EL (cell line): ENCODE data around the gene EXOG.

Experiments
- DNase-seq: peaks from one replicate; pipeline ENCODE4 v3.0.0-alpha.2; 2016

Gene EXOG

DNA sequence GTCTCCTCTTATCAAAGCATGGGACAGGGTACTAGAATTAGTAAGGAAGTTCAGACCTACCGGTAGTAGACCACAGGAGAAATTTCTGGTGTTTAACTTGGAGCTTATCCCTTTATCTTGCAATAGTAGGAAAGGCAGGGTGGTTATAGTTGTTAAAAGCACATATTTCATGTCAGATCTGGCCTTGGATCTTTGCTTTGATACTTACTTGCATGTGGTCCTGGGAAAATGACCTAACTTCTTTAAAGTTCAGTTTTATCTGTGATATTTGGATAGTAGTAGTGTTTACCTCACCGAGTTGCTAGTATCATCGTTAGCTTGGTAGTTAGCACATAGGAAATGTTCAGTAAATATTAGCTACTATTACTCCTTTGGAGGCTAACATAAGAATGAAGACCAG lies 15.4 kb downstream of the EXOG start:
- no peak for DNase-seq

DNA sequence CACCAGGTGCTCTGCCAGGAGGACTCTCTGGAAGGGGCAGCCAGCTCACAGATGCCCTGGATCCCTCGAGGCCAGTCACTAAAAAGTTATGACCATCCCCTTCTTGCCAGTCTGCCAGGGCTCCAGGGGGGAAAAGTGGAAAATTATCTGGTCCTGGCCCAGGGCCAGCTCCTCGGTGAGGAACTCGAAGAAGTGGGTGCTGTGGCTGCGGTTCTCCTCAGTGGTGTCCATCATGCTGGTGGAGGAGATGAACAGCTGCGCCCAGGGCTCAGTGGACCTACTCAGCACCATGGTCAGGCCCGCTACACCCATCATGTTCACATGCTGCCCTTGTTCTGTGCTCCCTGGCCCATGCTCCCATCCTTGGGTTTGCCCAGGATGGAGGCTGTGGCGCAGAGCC lies 19.2 kb downstream of the EXOG start:
- no peak for DNase-seq

DNA sequence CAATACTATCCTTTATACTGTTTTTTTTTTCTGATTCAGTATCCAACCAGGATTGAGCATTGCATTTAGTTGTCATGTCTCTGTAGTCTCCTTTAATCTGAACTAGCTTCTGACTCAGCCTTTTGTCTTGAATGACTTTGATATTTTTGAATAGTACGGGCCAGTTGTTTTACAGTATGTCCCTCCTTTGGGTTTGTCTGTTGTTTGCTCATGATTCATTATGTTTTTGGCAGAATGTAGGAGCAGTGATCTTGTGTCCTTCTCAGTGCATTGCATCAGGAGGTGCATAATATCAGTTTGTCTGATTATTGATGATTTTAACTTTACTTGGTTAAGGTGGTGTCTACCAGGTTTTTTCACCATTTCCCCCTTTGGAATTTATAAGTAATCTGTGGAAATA lies 20.5 kb downstream of the EXOG start:
- DNase-seq: no peak

DNA sequence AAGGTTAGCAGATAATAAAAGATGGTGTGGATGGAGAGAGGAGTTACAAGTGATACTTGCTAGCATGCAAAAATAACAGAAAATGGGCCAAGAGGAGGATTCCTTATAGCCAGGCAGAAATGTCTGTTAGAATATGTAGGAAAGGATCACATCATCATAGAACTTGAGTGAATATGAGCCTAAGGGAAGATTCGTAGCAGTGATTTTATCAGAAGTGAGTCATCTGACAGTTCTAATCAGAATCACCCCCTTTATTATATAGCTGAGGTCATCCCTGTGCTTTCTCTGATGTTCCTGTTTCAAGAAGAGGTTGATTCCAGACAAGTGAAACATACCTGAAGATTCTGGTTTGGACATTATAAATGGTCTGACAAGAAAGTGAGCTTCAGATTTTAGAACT lies 22.9 kb downstream of the EXOG start:
- peak; percentile 82 for DNase-seq

DNA sequence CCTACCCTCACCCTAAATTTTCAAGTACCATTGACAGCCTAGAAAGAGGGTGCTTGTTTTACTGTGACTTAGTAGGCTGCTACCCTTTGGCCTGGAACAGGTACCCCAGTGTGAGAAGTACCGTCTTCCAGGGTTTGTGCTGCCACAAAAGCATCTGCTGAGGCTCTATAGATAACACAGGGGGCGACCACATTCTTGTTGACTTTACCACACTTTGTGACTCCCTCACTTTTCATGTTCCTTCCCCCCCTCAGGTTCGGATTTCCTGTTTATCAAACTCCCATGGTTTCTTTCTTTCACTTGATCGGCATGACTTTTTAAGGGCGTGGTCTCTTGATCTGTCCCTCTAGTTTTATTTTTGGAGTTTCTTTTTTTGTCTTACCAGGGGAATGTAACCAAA lies 23.5 kb downstream of the EXOG start:
- no peak for DNase-seq

DNA sequence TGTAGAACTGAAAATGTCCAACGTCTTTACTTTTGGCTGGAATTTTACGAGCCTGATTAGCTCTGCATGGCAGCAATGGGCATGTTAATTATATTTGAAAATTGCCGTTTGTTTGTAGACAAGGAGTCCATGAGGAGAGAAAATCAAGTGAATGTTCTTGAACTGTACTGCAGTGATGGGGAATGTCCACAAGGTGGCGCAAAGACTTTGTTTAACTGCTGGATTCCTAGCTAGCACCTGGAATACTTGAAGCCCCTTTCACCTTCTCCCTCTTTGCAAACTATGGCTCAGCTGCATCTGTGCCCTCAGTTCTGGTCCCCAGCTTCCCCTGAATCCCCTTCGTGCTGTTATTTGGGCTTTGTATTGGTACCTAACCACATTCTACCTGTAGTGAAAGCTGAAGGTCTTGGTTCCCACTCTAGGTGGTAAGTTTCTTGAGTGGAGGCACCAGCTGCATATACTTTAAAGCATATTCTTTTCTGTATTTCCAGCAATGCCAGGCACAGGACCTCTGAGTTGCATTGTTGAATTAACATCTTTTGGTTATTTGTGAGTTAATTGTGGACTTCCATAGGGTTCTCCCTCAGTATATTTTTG lies 25.3 kb downstream of the EXOG start:
- peak; percentile 65 for DNase-seq

DNA sequence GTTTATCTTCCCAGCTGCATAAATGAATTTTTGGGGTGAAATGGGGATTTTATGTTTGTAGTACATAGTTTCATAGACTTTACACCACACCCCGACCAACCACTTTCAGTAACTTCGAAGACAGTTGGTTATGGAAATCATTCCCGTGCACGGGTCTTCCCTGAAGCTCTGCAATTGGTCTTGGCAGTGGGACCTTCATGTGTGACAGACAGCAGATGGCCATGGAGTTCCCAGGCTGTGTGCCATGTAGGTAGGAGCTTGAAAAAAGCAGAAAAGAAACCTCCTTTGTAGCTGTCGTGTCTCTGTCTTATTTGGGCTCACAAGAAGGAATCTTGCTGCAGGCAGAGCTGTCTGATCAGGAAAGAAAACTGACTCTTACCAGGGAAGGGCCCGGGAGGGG lies 25.9 kb downstream of the EXOG start:
- DNase-seq: no peak

DNA sequence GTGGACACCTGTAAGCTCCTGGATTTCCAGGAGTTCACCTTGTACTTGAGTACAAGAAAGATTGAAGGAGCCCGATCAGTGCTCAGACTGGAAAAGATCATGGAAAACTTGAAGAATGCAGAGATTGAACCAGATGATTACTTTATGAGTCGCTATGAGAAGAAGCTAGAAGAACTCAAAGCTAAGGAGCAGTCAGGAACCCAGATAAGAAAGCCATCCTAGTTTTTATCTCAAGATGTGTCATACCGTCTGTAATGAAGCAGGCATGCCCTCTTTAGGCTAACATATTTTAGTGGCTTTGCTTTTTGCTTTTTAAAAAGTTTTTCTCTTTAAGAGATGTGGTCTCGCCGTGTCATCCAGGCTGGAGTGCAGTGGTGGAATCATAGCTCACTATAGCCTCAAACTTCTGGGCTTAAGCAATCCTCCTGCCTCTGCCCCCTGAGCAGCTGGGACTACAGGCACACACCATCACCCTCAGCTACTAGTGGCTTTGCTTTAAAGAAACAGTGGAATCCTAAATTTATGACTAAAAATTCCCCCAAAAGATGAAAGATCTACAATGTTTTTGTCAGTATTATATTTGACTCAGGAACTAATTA lies 28.1 kb downstream of the EXOG start:
- DNase-seq: peak; percentile 44

DNA sequence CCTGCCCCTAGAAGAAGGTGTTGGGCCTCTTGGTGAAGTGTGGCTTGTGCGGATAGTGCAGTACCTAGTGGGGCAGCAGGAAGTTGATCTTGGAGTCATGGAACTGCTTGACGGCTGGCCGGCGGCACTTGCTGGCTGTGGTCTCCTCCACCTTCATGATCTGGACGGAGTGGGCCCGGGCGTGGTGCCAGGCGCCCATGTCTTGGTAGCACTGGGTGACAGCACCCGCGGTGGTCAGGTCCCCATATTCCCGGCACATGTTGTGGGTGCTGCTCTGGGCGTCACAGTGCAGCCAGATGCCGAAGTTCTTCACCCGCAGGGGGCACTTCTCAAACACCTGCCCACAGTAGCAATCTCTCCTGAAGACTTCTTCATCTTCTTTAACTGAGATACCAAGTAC lies 30.7 kb downstream of the EXOG start:
- DNase-seq: no peak

DNA sequence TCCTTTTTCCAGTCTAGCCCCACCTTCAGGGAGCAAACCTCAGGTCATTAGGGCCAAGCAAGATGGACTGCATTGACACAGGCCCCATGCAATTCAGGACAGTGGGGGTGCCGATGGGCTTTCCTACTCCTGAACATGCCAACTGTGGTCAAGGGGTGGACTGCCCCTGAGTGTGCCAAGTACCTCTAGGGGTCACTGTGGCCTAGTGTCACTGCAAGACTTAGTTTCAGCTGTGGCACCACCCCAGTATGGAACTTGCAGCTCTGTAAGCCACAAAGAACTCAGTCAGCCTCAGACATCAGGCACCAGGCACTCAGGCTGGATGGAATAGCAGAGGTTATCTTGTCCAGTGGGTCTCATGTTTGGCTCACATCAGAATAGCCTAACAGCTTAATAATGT lies 32.3 kb downstream of the EXOG start:
- no peak for DNase-seq

DNA sequence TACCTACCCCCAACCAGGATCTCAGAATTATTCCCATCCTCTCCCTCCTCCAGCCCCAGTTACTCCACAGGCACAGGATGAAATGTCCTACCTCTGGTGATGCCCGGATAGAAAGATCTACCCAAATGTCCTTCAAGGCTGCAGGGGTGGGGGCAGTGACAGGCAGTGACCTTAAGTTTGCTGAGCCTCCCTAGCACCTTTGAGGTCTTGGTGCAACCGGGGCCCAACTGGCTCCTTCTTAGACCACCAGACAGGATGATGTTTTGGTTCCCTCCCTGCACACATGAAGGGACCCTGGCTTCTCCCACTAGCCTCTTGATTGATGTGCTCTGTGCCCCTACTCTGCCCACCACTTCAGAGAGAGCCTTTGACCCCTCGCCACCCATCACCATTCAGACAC lies 36.4 kb downstream of the EXOG start:
- no peak for DNase-seq

DNA sequence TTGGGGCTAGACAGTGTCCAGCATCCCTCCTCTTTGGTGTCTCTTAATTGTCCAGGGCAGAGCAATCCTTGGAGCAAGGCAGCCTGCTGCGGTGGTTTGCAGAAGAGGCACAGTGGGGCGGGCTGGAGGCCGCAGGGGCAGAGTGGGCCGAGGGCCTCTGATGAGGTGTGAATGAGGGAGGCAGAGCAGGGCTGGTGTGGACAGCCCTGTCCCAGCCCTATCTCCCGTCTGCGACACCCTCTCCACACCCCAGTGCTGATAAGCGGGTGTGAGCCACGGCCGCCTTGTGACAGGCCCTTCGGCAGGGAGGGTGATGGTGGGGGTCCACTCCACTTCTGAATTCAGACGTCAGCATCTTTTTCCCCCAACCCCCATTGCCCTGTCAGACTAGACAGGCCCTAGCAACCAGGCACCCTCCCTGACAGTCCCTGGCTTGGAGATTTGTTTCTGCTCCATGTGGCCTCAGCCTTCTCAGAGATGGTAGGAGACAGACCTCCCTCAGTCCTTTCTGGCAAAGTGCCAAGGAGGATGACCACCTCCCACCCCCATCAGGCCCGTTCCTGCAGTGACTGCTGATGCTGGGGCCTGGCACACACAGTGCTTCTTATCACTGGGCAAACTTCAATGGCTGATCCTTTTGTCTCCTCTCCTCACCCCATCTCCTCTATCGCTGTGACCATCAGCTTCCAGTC lies 37.3 kb downstream of the EXOG start:
- no peak for DNase-seq

DNA sequence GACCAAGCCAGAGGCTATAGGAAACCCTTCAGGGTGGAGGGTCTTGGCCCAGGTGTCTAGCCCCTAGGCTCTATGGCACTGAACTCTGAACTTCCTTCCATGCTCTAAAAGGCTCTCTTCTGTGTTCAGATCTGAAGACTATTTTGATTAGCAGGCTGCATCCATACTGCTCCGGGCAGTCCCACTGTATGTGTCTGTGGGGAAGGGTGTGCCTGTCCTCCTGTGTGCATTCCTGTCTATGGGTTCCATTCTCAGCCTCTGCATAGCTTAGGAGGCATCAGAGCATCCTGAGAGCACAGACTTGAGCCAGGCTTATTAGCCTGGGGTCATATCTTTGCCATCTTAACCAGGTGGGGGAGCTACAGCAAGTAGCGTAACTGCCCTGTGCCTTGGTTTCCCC lies 38.0 kb downstream of the EXOG start:
- no peak for DNase-seq

DNA sequence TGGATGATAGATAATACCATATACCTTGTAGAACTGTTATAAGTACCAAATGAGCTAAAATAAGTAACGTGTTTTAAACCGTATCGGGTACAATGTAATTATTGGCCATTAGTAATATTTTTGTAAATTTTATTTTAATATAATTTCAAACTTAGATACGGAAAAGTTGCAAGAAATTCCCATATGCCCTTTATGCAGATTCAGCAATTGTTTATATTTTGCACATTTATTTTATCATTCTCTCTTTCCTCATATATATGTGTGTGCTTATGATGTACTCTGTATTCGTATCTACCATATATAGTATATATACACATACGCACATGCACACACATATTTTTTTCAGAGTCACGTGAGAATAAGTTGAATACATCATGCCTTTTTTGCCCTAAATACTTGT lies 38.5 kb downstream of the EXOG start:
- no peak for DNase-seq

DNA sequence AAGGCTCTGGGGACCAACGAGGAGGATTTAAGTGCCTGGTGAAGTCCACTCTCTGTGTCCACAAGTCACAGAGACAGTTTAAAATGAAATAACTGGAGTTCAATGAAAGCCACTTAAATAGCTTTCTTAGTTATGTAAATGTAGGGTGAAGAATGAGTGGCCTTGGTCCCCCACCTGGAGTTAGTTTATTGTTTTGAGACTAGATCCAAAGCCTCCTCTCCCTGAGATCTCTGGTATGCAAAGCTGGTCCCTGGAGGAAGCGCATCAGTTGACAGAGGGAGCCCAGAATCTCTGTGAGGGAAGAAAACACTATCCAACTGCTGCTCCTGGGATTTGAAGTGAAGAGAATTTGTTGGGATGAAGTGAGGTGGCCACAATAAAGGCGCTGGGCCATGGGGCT lies 40.5 kb downstream of the EXOG start:
- no peak for DNase-seq

DNA sequence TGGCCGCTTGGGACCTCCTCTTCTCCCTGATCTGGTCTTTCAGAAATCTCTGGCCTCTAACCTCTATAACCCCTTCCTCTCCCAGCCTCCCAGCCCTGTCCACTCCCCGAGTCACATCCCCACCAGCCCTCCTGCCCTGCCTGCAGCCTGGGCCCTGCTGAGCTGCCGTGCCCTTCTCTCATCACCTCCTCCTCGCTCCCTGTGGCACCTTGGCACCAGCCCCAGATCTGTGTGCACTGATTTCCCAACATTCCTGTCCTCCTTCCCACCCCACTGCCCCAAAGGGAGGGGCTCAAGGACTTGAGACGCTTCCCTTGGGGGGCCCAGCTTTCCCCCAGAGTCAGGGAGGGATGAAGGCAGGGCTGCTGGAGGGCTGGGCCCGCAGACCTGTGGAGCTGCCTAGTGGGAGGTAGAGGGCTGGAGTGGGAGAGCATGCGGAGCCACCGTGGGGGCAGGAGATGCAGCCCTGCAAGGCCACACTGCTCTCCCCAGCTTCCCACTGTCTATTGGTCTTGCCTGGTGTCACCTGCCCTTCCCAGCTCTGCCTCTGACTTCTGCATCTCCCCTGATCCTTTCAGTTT lies 42.7 kb downstream of the EXOG start:
- DNase-seq: no peak

DNA sequence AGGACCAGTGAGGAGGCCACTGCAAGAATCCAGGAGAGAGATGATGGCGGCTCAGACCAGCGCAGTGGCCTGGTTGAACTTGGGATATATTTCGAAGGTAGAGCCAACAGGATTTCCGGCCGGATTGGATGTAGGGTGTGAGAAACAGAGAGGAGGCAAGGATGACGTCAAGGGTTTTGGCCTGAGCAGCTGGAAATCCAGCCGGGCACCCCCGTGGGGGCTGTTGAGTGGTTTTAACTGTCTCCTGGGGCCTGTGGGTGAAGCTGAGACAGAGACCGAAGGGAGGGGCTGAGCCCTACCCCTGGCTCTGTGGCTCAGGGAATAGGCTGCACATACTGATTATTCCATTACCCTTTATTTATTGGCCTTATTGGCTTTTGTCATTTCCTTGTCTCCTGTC lies 45.7 kb downstream of the EXOG start:
- DNase-seq: no peak

DNA sequence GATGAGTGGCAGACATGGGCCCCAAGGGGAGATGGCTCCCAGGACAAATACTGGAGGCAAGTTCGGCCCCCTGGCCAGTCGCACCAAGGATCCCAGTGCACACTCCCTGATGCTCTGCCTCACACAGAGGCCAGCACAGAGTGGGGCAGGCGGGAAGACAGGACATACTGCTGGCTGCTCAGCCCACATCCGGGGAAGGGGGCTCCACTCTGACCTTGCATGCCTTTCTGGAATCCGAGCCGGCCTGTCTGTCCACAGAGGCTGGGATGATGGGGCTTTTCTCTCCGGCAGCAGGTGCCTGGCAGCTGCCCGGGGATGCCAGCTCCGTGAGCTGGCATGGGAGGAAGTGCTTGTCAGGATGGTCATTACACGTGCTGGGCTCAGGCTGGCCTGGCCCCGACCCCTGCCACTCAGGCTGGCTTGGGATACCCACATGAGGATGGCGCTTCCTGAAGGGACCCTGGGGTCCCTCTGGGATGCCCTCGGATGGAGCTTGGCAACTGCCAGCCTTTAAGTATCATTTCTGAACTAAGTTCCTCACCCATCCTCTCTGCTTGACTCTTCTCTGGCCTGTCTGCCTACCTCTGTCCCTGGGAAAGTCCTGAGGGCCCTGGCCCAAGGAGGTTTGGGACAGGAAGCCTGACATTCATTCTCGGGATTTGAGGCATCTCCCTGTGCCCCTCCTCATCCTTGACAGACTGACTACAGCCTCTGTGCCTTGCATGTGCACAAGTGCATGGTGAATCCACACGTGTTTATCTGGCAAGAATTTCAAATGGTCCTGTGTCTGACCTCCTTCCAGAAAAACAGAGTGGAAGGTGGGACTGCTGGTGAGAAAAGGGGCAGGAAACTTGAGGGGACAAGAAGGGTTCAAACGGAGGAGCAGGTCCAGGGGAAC lies 46.5 kb downstream of the EXOG start:
- peak; percentile 59 for DNase-seq

DNA sequence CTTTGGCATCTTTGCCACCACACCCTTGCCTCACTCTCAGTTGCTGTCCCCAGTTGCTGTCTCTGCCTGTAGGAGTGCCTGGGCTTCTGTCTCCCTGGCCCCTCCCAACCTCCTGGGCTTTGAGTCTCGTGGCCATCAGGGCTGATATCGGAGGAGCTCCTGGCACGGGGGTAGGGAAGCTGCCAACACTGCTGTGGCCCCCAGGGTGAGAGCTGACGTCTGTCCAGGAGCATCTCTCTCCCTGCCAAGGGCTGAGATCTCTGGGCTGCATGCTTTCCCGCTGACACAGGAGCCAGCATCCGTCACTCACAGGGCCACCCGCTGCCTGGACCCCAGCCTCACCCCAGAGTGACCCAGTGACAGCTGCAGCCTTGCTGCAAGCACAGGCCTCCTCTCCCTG lies 47.4 kb downstream of the EXOG start:
- DNase-seq: no peak

DNA sequence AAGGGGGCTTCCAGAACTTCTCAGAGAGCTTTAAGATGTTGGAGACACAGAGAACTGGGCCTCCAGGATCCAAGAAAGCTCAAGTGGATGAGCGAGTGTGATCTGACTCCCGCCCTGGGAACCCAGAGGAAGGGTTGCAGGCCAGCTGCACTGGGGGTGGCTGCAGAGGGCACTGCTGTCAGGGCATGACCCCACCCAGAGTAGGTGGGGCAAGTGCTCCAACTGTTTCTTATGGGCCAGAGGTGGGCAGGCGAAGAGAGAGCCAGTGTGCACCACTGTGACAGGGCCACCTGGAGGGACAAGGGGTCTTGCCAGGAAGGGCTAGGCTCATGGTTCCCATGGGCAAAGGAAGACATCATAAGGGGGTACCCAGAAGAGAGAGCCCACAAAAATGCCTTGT lies 48.8 kb downstream of the EXOG start:
- DNase-seq: no peak

DNA sequence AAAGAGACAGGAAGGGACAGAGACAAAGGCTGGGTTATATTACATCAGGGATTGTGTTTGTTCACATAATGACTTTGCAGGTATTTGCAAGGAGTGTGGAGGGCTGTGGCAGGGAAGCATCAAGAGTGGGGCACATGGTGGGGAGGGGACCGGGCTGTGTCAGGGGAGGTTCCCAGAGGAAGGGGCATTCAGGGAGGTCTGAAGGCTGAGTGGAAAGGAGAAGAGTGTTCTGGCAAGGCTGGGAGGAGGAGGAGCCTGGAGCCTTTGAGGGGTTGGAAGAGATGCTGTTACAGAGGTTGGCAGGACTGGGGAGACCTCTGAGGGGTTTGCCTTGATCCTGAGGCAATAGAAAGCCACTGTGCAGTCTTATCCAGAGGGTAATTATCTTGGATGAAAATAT lies 49.4 kb downstream of the EXOG start:
- no peak for DNase-seq

DNA sequence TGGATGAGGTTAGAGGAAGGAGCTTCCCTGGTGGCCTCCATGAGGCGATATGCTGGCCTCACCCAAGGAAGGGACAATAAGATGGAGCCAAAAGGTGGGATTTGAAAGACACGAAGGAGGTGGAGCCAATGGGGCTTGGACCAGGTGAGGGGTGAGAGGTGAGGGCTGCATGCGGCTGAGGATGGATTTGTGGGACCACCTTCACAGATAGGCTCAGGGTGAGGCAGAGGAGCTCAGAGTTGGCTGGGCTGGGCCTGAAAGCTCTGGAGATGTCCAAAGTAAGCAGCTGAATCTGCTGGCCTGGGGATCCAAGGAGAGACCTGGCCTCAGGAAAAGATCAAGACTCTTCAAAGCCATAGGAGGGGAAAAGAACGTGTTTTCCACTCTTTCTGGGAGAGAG lies 49.8 kb downstream of the EXOG start:
- DNase-seq: no peak

DNA sequence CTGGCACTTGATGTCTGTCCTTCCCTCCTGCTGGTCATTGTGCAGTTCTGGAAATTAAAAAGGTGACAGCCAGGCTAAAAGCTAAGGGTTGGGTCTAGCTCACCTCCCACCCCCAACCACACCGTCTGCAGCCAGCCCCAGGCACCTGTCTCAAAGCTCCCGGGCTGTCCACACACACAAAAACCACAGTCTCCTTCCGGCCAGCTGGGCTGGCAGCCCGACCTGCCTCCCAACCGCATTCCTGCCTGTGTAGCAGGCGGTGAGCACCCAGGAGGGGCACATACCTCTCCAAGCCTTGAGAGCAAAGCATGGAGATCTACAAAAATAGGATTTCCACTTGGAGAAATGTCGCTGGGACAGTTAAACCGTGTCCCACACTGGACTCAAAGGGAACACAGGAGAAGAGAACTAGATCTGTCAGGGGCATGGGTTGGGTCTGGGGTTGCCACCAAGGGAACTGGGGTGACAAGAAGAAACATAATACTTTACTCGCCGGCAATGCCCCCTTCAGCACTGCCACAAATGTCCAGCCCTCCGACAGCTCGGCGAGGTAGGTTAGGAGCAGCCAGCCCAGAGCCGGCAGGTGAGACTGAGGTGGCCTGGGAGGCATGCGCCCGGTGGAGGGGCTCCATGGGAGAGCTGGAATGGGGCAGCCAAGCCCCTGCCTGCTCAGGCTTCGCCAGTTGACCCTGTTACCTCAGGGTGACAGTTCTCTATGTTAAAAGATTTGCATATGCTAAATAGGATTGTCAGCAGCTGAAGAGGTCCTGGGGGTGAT lies 52.2 kb downstream of the EXOG start:
- no peak for DNase-seq
